Measurements from ENCODE around the gene KLF15.
A peak's percentile ranks its signal among the peaks of the same experiment; 100 is the strongest.

The KLF15 gene

DNA sequence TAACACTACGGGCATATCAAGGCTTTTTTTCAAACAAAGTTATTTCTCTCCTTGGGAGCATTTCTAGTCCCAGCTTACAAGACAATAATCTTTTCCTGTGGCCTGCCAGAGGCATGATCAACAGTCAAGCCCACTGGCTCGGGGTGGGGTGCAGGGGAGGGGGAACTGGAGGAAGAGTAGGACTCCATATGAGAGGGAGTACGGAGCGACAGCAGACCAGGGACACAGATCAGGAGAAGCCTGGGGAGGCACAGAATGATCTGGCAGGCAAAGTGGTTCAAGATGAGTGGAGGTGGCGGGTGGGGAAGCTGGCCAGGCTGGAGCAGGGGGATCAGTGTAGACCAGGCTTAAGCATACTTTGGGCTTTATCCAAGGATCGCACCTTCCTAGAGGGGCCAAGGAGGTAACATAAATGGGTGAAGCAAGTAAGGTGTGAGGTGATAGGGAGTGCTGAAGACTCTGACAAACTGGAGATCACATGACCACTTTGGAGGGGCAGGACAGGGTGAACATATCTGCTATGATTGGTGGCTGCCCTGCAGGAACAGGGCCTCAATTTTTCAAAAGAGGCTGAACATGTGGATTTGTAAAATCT is 37.4 kb downstream of the KLF15 start:
- DNase-seq: no peak

DNA sequence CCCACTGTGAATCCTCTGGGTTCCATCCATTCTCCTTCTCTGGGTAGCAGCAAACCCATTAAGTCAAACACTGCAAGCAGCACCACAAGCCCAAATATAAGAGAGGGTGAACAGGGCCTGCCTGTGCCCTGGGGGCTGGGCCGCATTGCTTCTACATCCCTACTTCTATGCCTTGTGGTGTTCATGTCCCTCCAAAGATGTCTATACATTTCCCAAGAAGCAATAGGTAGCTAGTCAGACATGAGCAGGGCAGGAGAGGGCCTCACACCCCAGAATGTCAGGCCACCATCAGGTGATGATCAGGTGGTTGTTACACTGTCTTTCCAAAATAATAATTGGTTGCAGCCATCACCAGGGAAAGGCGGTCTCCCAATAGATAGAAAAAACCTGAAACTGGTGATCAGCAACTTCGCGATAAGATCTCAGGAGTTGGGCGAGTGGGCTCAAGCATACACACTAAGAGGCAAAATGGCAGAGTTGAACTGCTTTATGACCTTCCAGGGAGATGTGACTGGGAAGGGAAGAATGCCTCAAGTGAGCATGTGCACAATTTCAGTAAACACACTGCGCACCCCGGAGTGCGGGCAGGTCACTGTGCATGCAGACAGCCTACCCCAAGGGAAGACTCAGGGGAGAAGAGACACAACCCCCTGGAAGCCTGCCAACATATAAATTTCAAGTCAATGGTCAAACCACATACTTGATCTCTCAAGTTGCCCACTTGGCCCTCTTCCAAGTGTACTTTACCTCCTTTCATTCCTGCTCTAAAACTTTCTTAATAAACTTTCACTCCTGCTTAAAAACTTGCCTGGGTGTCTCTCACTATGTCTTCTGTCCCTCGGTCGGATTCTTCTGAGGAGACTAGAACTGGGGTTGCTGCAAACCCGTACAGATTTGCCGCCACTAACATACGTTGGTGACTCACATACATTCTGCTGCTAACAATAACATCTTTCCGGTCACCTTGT is 39.9 kb downstream of the KLF15 start:
- DNase-seq: no peak

DNA sequence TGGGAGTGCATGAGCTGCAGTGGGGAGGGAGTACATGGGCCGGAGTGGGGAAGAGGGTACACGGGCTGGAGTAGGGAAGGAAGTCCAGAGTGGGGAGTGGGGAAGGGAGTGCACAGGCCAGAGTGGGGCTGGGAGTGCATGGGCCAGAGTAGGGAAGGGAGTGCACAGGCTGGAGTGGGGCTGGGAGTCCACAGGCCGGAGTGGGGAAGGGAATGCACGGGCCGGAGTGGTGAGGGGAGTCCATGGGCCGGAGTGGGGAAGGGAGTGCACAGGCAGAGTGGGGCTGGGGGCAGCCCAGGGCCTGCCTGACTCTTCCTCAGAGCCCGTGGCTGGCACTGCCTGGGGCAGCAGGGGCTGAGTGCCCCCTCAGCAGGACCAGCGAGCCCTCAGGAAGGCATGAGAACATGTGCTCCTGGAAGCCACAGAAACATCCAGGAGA is 40.7 kb downstream of the KLF15 start:
- no peak for DNase-seq

DNA sequence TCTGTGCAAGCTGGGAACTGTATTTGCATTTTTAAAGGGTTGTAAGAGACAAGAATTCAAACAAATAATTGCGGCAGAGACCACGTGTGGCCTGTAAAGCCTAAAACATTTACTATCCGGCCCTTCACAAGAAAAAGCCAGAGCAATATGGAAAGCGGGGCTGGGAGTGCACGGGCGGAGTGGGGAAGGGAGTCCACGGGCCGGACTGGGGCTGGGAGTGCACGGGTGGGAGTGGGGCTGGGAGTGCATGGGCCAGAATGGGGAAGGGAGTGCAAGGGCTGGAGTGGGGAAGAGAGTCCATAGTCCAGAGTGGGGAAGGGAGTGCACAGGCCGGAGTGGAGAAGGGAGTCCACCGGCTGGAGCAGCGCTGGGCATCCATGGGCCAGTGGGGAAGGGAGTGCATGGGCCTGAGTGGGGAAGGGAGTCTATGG is 41.2 kb downstream of the KLF15 start:
- peak; percentile 20 to 63 for DNase-seq

DNA sequence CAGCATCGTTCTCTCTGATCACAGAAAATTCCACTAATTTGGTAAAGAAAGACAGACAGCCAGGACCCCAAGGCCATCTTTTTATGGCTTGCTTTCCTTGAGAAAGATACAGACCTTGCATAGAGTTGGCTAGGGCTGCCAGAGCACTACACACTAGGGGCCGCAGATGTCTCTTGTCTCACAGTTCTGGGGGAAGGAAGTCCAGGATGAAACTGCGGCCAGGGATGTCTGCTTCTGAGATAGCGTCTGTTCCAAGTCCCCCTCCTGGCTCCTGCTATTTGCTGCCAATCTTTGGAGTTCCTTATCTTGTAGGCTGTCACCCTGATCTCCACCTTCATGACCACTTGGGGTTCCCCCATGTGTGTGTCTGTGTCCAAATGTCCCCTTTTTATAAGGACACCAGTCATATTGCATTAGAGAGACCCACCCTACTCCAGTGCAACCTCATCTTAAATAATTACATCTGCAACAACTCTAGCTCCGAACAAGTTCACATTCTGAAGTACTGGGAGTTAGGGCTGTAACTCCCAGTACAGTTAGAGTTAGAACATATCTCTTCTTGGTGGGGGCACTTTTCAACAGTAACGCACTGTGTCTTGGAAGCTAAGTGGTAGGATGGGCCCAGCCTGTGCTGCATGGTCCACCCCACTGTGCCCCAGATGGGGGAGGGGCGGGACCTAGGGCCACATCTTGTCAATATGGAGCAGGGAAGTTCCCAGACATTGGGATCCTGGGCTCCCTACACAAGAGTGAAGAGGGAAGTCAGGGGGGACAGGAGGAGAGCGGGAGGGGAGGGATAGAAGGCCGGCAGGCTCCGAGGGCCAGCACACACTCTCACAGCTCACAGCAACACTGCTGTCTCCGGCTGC is 42.2 kb downstream of the KLF15 start:
- no peak for DNase-seq

DNA sequence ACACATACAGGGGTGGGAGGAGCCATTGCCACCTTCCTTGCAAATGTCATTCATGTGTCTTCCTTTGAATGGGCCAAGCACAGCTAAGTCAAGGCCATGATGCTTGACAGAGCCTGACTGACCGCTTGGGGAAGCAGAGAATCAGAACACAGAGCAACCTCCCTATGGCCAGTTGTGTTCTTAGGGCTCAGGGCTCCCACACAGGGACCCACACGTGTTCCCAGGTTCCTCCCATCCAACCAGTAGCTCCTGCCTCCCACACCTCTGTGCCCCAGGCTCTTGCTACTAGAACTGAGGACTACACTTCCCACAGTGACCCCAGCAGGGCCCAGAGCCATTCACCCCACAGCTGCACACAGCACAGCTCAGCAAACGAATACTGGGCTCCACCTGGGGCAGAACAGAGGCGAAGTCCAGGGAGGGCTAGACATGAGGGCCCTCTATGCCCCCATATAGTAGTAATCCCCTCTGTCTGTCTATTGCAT is 42.9 kb downstream of the KLF15 start:
- DNase-seq: no peak

DNA sequence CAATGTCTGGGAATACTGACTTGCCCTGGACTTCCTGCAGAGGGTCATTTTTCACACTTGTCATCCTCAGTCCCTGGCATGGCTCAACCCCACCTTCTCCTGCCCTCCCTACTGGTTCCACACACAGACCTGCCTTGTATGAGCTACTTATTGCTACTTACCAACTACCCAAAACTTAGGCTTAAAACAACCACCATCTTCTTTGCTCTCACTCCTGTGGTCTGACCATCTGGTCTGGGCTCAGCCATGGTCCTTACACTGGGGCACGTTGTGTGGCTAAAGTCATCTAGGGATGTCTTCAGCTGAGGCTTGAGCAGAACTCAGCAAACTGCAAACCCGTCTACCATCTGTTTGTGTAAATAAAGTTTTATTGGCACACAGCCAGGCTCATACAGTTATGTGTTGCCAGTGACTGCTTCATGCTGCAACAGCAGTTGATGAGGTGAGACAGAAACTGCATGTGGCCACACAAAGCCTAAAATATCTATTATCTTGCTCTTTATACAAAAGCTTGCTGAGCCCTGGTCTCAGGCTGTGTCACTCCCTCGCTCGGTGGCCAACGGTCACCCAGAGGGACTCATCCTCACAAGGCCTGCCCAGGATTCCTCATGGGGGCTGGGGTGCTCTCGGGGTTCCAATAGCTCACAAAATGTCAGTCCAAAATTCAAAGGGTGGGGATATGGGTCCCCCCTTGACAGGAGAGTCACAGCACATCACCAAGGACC is 43.5 kb downstream of the KLF15 start:
- DNase-seq: no peak

DNA sequence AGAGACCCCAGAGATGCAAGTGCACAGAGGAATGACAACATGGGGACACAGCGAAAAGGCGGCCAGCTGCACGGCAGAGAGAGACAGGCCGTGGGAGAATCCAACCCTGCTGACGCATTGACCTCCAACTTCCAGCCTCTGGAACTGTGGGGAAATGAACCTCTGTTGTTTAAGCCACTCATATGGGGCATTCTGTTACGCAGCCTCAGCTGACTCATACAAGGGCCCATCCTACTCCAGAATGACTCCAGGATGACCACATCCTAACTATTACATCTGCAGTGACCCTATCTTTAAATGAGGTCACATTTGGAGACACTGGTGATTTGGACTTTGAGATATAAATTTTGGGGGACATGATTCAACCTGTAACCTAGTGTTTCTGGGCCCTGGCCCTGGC is 44.0 kb downstream of the KLF15 start:
- DNase-seq: no peak

DNA sequence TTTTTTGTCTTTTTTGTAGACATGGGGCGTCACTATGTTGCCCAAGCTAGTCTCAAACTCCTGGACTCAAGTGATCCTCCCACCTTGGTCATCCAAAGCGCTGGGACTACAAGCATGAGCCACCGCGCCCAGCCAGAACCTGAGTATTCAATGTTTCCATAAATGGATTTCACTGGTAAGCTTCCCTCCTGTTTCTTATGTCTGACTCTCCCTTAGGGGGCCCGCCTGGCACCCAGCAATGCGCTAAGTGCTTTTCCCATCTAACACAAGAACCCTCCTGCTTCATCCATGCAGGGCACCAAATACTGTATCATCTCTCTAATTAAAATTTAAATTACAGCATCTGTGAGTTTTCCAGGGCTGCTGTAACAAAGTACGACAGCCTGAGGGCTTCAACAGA is 44.9 kb downstream of the KLF15 start:
- no peak for DNase-seq

DNA sequence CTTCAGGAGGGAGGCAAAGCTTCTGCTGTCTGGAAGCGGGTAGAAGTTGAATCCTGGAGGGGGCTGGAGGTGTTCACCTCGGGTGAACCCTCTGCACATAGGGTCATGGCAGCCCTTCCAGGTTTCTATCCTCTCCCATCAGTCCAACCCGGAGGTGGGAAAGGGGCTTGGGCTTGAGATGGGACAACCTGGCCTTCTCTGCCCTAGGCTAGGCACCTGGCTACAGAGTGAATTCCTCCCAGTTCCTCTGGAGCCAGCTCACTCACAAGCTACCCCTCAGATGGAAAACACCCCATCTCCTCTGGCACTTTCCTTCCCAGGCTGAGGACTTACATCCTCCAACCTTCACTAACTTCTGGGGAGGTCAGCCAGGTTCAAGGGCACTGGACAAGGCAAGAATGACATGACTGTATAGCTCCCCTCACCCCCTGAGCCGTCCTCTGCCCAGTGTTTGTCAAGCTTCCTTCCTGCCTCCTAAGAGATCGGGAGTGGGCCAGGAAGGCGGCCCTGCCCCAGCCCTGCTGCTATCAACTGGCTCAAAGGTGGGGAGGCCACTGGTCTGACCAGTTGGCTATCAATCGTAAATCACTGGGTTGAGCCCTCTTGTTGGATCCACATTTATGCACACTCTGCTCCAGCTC is 45.8 kb downstream of the KLF15 start:
- no peak for DNase-seq

DNA sequence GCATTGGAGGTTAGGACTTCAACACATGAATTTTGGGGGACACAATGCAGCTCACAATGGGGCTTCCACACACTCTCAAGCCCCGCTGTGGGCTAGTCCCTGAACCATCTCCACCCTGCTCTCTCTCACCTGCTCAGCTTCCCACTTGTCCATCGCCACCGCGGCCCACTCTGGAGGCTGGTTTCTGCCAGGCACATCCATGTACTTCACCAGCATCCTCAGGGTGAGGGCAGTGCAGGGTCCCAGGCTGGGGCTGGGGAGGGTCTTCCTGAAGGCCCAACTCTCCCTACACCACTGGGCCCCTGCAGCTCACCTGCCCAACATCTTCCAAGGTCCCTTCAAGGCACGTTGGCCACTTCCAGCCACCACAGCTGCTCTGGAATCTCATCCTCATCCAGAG is 46.4 kb downstream of the KLF15 start:
- no peak for DNase-seq

DNA sequence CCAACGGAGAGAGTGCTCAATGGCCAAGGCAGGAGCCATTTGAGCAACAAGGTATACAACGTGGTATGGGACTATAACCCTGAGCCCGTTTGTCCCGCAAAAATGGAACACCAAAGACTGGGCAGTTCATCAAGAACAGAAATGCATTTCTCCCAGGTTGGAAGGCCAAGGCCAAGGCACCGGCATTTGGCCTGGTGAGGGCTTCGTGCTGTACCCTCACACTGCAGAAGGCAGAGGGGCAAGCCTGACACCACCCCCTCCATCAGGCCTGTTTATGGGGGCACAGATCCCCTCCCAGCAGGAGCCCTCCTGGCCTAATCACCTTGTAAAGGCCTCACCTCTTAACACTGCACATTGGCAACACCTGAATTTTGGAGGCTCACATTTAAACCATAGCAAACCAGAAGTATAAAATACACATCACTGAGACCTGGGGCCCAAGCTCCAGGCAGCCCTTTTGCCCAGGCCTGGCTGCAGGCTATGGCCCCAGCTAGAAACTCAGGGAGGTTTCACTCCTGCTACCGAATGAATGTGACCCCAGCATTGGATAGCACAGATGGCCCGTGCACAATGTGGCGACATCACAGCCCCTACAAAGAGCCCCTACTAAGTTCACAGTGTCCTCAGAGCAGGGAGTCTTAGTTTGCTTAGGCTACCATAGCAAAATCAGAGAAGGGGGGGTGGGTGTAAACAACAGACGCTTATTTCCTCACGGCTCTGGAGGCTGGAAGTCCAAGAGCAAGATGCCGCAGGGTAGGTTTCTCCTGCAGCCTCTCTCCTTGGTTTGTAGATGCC is 47.1 kb downstream of the KLF15 start:
- no peak for DNase-seq

DNA sequence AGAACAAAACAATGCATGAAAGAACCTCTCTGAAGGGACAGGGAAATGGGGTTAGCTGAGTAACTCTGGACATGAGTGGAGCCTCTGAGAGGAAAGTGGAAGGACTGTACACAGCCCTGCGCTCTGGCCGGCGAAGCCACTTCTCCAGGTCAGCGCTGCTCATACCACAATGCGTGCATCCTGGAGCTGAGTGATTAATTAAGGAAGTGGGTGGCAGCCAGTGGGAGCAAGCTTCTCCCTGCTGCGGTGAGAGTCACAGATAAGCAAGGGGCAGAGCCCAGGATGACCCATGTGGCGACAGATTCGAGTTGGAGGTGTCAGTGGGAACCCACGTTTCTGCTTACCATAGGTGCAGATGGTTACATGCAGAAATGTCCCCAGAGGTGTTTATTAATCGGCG is 48.0 kb downstream of the KLF15 start:
- DNase-seq: no peak

DNA sequence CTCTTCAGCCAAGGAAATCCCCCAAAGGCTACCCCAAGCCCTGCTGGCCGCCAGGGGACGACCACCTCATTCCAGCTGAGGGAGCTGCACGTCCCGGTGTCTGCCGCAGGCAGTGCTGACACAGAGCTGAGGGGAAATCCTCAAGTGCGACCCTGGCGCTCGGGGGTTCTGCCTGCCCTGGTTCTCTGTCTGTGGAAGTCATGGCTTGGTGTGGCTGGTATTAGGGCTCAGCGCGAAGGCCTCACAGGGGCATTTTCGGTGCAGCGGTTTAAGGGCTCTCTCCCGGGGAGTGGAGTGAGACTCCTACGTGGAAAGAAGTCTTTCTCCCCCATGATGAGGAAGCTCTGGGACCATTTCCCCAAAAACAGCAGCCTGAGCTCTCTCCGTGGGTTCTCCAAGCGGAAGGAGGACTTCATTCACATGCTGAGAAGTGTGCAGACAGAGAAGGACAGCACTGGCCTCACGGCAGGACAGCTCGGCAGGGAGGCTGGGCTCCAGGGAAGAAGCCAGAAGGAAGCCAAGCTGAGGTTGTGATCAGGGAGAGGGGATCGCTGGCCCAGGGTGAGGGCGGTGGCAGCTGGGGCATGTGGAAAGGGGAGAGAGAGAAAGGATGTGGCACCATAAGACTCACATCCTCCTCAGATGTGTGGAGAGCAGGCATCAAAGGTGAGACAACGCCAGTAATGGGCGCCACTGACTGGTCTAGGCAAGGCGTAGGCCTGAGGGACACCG is 48.6 kb downstream of the KLF15 start:
- DNase-seq: no peak

DNA sequence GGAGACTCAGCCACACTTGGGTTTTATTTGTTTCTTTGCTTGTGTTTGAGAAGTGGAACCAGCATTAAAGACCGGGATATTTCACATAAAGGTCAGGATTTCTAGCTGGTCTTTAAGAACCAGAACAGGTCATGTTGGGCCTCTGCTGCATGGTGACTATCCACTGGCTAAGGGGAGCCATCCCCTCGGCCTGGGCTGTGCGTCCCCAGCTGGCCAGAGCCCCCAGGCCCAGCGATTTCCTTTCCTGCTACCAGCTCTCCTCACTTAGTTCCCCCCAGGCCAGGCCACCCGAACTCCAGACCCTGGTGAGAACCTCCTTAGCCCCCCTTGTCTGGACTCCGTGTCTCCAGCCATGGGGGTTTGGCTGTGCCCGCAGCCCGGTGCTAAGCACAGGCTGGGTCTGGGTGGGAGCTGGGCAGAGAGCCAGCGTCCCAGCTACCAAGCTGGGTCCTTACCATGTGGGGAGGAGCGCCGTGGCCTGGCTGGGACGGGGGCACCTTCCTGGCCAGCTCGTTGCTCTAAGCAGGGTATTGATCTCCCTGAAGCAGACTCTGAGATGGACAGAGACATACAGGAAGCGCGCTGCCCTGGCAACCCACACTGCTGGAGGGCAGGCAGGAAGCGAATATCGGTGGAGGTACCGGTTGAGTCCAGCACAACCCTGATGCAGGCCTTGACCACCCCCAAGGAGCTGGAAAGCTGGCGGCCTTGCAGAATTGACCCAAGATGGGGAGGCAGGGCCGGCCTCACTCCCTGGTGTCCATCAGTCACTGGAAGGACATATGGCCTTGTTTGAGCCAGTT is 49.4 kb downstream of the KLF15 start:
- no peak for DNase-seq

DNA sequence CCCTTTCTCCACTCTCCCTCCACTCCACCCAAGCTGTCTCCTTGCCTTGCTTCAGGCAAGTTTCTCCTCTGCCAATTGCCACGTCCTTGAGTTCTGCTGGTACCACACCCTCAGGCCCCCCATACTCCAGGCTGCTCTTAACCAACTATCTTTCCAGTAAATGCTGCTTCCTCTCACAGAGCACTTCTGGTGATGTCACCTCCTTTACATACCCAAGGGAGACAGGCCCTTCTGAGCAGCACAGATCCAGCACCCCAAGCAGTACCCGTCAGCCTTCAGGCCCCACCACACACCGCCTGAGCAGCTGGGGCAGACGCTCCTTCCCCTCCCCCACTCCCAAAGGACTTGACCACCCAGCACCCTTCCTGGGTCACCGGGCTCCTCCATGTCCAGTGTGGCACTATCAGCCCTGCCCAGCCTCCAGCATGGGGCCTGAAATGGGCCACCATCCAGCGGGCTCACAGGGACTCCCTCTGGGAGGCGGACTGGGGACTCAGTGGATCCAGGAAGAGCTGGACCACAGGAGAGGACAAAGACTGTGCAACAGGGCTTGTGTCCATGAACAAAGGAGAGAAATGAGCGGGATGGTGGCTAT is 50.2 kb downstream of the KLF15 start:
- no peak for DNase-seq

DNA sequence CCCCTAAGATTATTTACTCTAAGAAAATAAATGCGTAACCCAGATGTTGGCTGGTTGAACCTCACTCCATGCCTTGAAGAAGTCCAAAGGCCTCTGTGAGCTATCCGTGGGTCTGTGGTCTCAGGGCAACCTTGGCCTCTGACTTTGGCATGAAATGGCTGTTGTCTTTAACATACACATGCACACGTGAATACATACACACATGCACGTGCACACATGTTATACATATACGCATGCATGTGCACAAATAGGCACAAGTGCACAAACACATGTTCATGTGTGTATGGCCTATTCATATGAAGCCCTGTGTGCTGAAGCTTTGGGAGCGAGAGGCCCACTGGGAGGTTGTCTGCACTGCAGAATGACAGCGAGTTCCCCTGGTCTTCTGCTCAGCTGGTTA is 50.8 kb downstream of the KLF15 start:
- no peak for DNase-seq

DNA sequence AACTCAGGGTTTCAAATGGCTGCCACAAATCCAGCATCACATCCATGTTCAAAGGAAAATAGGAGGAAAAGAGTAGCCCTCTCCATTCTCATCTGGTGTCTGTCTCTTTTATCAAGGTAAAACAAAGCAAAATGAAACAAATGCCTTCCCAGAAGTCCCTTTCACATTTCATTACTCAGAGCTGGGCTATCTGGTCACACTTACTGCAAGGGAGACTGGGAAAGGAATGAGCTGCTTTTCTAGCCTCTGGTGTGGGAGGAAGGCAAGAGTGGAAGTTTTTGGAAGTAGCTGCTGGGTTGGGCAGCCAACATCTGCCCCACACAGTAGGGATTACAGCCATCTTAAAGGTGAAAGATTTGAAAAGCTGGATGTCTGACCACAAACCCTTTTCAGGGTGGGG is 51.8 kb downstream of the KLF15 start:
- DNase-seq: no peak

DNA sequence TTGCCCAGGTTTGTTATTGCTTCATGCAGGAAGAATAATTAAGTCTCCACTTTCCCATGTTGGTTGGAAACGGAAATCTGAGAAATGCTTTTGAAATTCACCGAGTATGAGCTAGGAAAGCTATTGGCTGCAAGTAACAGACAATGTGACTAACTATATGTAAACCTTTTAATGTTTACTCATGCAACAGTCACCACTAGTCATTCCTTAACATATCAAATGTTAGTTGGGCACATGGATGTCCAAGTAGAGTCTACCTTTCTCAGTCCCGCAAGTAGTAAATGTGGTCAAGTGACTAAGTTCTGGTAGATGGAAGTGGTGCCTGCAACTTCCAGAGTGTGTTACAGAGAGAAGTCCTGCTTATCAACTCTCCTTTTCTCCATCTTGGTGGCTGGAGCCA is 52.5 kb downstream of the KLF15 start:
- no peak for DNase-seq

Data from NCI-H526 (cell line).